ENCODE measurements around the gene GNPAT.
A peak's percentile ranks its signal among the peaks of the same experiment; 100 is the strongest.

The GNPAT gene

GRCh38 chr1:231213831-231214573 is 27.0 kb upstream of the GNPAT start:
- no peak for DNase-seq

- peak in 1 of 56 donors; percentile 7 for DNase-seq
These were observed 25.9 kb upstream of the GNPAT start for GRCh38 chr1:231214918-231215680.

- no peak for DNase-seq
These were observed 25.2 kb upstream of the GNPAT start for GRCh38 chr1:231215681-231216385.

- no peak for DNase-seq
These were observed 24.5 kb upstream of the GNPAT start for GRCh38 chr1:231216498-231216897.

- no peak for DNase-seq
These were observed 24.0 kb upstream of the GNPAT start for GRCh38 chr1:231217056-231217455.

- DNase-seq: no peak
These were observed 22.9 kb upstream of the GNPAT start for GRCh38 chr1:231218078-231218477.

GRCh38 chr1:231219422-231220401 is 21.3 kb upstream of the GNPAT start:
- no peak for DNase-seq

- no peak for DNase-seq
These were observed 20.2 kb upstream of the GNPAT start for GRCh38 chr1:231220801-231221200.

- DNase-seq: peak in 3 of 56 donors; percentile 3 to 19 (median 10)
These were observed 14.9 kb upstream of the GNPAT start for GRCh38 chr1:231226156-231226555.

- no peak for DNase-seq
These were observed 9.5 kb upstream of the GNPAT start for GRCh38 chr1:231231511-231231910.

GRCh38 chr1:231232870-231233734 is 7.9 kb upstream of the GNPAT start:
- DNase-seq: no peak

GRCh38 chr1:231233735-231234417 is 7.1 kb upstream of the GNPAT start:
- no peak for DNase-seq

GRCh38 chr1:231234506-231234905 is 6.5 kb upstream of the GNPAT start:
- DNase-seq: no peak

GRCh38 chr1:231235526-231236207 is 5.3 kb upstream of the GNPAT start:
- DNase-seq: no peak

- DNase-seq: no peak
These were observed 4.8 kb upstream of the GNPAT start for GRCh38 chr1:231236208-231236591.

- no peak for DNase-seq
These were observed 4.1 kb upstream of the GNPAT start for GRCh38 chr1:231236938-231237337.

- no peak for DNase-seq
These were observed 2.7 kb upstream of the GNPAT start for GRCh38 chr1:231238298-231238697.

GRCh38 chr1:231240531-231240882 is 505 bp upstream of the GNPAT start:
- DNase-seq: peak in 3 of 56 donors; percentile 8 to 47 (median 36)

GRCh38 chr1:231241750-231242149 is 738 bp downstream of the GNPAT start:
- DNase-seq: peak in 5 of 56 donors; percentile 6 to 22 (median 16)
